ENCODE data around the gene NBAS. TPM values are rescaled to one million over a fixed set of nuclear protein-coding genes. Genes with fewer than 3 reads are reported as not detected.
"Not testable (repeated sequence)": the region's sequence is repeated elsewhere in the genome, so short reads cannot be mapped to it uniquely, and the experiment has no call there.

Gene NBAS
- total and polyA plus RNA-seq, 2 experiments from 2014 or later: 21.2 to 51.8 TPM

DNA sequence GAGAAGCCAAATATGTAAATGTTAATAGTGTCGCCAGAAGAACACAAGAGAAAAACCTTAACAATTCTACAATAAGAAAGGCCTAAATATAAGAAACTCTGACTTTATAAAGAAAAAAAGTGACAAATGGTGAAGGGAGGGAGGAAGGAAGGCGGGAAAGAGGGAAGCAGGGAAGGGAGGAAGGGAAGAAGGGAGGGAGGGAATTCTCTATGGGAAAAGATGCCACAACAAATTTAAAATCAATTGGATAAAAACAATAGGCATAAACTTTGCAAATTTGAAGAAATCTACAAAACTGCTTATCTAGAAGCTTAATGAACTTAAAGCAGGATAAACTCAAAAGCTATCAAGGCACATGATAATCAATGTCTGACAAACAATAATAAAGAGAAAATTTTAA lies 16.9 kb downstream of the NBAS start:
- H3K9me2 ChIP-seq (ENCODE audit: insufficient read depth): no peaks in the 10 kb centered on the region
- no peak for TF ChIP-seq EZH2 (IDR thresholded peaks at IDR 0.05; ENCODE audit: insufficient read depth, poor library complexity, severe bottlenecking)
- no peak for TF ChIP-seq EZH2phosphoT487 (IDR thresholded peaks at IDR 0.05; ENCODE audit: insufficient read depth, low read depth)
- no peak overlapping the region for H3K4me2 ChIP-seq (ENCODE audit: unreplicated experiment)
- H3K9me3 ChIP-seq (ENCODE audit: low read depth): no peaks in the 10 kb centered on the region
- peaks cover 5% of the 10 kb centered on the region; the same call in 1 of the 2 replicates for H3K36me3 ChIP-seq (ENCODE audit: low read depth)
- H3K4me1 ChIP-seq (ENCODE audit: insufficient read depth): no peaks in the 10 kb centered on the region
- no peaks in the 10 kb centered on the region; the same call in 1 of the 2 replicates for H3F3A ChIP-seq (ENCODE audit: insufficient read depth)
- no peak for DNase-seq
- no peak overlapping the region for H3K27ac ChIP-seq
- in situ Hi-C loops (cut with MboI): no loop called here
- H3K79me2 ChIP-seq (ENCODE audit: insufficient read depth): peaks cover 47% of the 10 kb centered on the region
- H3K4me3 ChIP-seq: no peak overlapping the region
- H3K9ac ChIP-seq: no peak overlapping the region
- H2AFZ ChIP-seq: no peak overlapping the region
- H3K27me3 ChIP-seq (replicated peaks; ENCODE audit: insufficient read depth): no peaks in the 10 kb centered on the region
- H4K20me1 ChIP-seq (ENCODE audit: insufficient read depth): no peaks in the 10 kb centered on the region
- WGBS, 2 experiments (ENCODE audit: low coverage in 1 of 2, low lambda C conversion rate in 2 of 2, missing lambda C conversion rate in 2 of 2): 88 to 96% methylated on average over 2 of the region's 2 CpGs

DNA sequence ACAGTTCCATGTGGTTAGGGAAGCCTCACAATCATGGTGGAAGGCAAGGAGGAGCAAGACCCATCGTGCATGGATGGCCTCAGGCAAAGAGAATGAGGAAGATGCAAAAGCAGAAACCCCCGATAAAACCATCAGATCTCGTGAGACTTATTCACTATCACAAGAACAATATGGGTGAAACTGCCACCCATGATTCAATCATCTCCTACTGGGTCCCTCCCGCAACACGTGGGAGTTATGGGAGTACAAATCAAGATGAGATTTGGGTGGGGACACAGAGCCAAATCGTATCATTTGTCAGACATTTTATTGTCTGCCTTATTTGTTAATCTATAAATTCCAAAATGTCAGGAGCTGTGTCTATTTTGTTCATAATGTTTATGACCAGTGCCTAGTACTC lies 17.6 kb downstream of the NBAS start:
- Histone ChIP-seq H3K4me1 (ENCODE audit: insufficient read depth) (no peaks in the 10 kb centered on the region), H3K27me3 (replicated peaks; ENCODE audit: insufficient read depth) (no peaks in the 10 kb centered on the region), H3K79me2 (ENCODE audit: insufficient read depth) (peaks cover 52% of the 10 kb centered on the region), H3K9me3 (ENCODE audit: low read depth) (no peaks in the 10 kb centered on the region), H4K20me1 (ENCODE audit: insufficient read depth) (no peaks in the 10 kb centered on the region), H3K9me2 (ENCODE audit: insufficient read depth) (no peaks in the 10 kb centered on the region), H3K36me3 (ENCODE audit: low read depth) (no peaks in the 10 kb centered on the region; the same call in 1 of the 2 replicates), H3F3A (ENCODE audit: insufficient read depth) (no peaks in the 10 kb centered on the region; the same call in 1 of the 2 replicates), H3K4me3 (no peak overlapping the region), H3K27ac (no peak overlapping the region), H2AFZ (no peak overlapping the region), H3K9ac (no peak overlapping the region), H3K4me2 (ENCODE audit: unreplicated experiment) (no peak overlapping the region)
- TF ChIP-seq EZH2phosphoT487 (IDR thresholded peaks at IDR 0.05; ENCODE audit: insufficient read depth, low read depth): no peak
- TF ChIP-seq EZH2 (IDR thresholded peaks at IDR 0.05; ENCODE audit: insufficient read depth, poor library complexity, severe bottlenecking): no peak
- WGBS, 2 experiments (ENCODE audit: low coverage in 1 of 2, low lambda C conversion rate in 2 of 2, missing lambda C conversion rate in 2 of 2): 93 to 98% methylated on average over 6 of the region's 6 CpGs
- DNase-seq: no peak
- in situ Hi-C loops (cut with MboI): no loop called here

DNA sequence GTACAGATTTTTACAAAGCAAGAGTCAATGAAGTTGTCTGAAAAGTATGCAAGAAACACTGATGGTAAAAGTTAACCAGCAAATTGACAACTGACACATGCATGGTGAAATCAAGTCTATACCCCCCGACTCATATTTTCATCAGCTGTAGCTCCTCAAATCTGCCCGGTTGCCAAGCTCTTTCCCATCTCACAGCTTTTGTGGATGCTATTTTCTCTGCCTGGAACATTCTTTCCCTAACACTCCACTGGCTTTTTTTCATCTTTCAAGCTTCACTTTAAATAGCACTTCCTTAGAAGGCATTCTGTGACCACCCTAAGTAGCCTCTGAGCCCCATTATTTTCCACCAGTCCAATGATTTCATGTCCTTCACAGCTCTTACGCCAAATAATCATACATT lies 18.1 kb downstream of the NBAS start:
- no peak overlapping the region for H3K4me2 ChIP-seq (ENCODE audit: unreplicated experiment)

DNA sequence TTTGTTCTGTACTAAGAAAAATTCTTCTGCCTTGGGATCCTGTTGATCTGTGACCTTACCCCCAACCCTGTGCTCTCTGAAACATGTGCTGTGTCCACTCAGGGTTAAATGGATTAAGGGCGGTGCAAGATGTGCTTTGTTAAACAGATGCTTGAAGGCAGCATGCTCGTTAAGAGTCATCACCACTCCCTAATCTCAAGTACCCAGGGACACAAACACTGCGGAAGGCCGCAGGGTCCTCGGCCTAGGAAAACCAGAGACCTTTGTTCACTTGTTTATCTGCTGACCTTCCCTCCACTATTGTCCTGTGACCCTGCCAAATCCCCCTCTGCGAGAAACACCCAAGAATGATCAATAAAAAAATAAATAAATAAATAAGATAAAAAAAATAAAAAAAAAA lies 18.9 kb downstream of the NBAS start:
- H3K4me3 ChIP-seq; H3K4me2 ChIP-seq (ENCODE audit: unreplicated experiment); H3K27me3 ChIP-seq (replicated peaks; ENCODE audit: insufficient read depth); H3K9me2 ChIP-seq (ENCODE audit: insufficient read depth); in situ Hi-C loops (cut with MboI); H3K27ac ChIP-seq; H3K9me3 ChIP-seq (ENCODE audit: low read depth); H2AFZ ChIP-seq; H3K9ac ChIP-seq; H4K20me1 ChIP-seq (ENCODE audit: insufficient read depth); DNase-seq; H3K4me1 ChIP-seq (ENCODE audit: insufficient read depth); H3F3A ChIP-seq (ENCODE audit: insufficient read depth); H3K36me3 ChIP-seq (ENCODE audit: low read depth): not testable (repeated sequence)
- H3K79me2 ChIP-seq (ENCODE audit: insufficient read depth): peaks cover 52% of the 10 kb centered on the region
- WGBS, 2 experiments (ENCODE audit: low coverage in 1 of 2, low lambda C conversion rate in 2 of 2, missing lambda C conversion rate in 2 of 2): 85 to 88% methylated on average over 1 to 2 of the region's 6 CpGs

More for the DNA sequence above, 18.1 kb downstream of the NBAS start:
- in situ Hi-C loops (cut with MboI): no loop called here
- Histone ChIP-seq H3K4me1 (ENCODE audit: insufficient read depth) (no peaks in the 10 kb centered on the region), H3K36me3 (ENCODE audit: low read depth) (no peaks in the 10 kb centered on the region; the same call in 1 of the 2 replicates), H3K27me3 (replicated peaks; ENCODE audit: insufficient read depth) (no peaks in the 10 kb centered on the region), H3K9me2 (ENCODE audit: insufficient read depth) (no peaks in the 10 kb centered on the region), H3K79me2 (ENCODE audit: insufficient read depth) (peaks cover 52% of the 10 kb centered on the region), H4K20me1 (ENCODE audit: insufficient read depth) (no peaks in the 10 kb centered on the region), H3K27ac (no peak overlapping the region), H3K9ac (no peak overlapping the region), H3K4me3 (no peak overlapping the region), H3F3A (ENCODE audit: insufficient read depth) (no peaks in the 10 kb centered on the region; the same call in 1 of the 2 replicates), H2AFZ (no peak overlapping the region), H3K9me3 (ENCODE audit: low read depth) (no peaks in the 10 kb centered on the region)
- DNase-seq: no peak
- WGBS, 2 experiments (ENCODE audit: low coverage in 1 of 2, low lambda C conversion rate in 2 of 2, missing lambda C conversion rate in 2 of 2): 44 to 45% methylated on average over 3 of the region's 3 CpGs
- no peak for TF ChIP-seq EZH2phosphoT487 (IDR thresholded peaks at IDR 0.05; ENCODE audit: insufficient read depth, low read depth)
- TF ChIP-seq EZH2 (IDR thresholded peaks at IDR 0.05; ENCODE audit: insufficient read depth, poor library complexity, severe bottlenecking): no peak

DNA sequence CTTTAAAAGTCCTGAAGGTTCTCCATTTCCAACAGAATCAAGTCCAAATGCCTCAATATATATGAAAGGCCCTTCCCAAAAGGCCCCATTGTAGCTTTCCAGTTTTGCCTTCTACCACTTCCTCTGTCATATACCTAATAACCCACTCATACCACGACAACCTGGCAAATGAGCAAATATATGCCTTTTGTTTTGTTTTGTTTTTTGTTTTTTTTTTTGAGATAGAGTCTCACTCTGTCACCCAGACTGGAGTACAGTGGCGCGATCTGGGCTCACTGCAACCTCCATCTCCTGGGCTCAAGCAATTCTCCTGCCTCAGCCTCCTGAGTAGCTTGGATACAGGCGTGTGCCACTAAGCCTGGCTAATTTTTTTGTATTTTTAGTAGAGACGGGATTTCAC lies 20.6 kb downstream of the NBAS start:
- DNase-seq; H3F3A ChIP-seq (ENCODE audit: insufficient read depth); H2AFZ ChIP-seq; H3K4me3 ChIP-seq; H4K20me1 ChIP-seq (ENCODE audit: insufficient read depth); H3K4me1 ChIP-seq (ENCODE audit: insufficient read depth); H3K9ac ChIP-seq; H3K9me3 ChIP-seq (ENCODE audit: low read depth); H3K9me2 ChIP-seq (ENCODE audit: insufficient read depth); in situ Hi-C loops (cut with MboI); H3K27ac ChIP-seq; H3K27me3 ChIP-seq (replicated peaks; ENCODE audit: insufficient read depth); H3K36me3 ChIP-seq (ENCODE audit: low read depth); H3K4me2 ChIP-seq (ENCODE audit: unreplicated experiment): not testable (repeated sequence)
- 86 to 92% methylated on average over 5 of the region's 5 CpGs for WGBS, 2 experiments (ENCODE audit: low coverage in 1 of 2, low lambda C conversion rate in 2 of 2, missing lambda C conversion rate in 2 of 2)
- H3K79me2 ChIP-seq (ENCODE audit: insufficient read depth): peaks cover 42% of the 10 kb centered on the region

All from GM23248 (cell line).